Measurements from ENCODE around the gene MTHFD1L. TPM values are rescaled to one million over a fixed set of nuclear protein-coding genes. Genes with fewer than 3 reads are reported as not detected.

The MTHFD1L gene
- total RNA-seq, 4 donors from 2014 or later, result 0.35 to 1.6 (median 0.59) TPM; not detected in 1

DNA sequence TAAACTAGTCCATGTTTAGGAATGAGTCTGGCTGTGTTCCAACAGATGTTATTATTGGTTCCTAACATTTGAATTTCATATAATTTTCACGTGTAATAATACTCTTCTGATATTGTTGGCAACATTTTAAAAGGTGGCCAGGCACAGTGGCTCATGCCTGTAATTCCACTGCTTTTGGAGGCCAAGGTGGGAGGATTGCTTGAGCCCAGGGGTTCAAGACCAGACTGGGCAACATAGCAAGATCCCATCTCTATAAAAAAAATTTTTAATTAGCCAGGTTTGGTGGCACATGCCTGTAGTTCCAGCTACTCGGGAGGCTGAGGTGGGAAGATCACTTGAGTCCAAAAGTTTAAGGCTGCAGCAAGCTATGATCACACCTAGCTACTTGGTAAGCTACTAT lies 116.2 kb downstream of the MTHFD1L start:
- Histone ChIP-seq H3K27ac (no peak overlapping the region), H3K27me3 (no peaks in the 10 kb centered on the region), H3K36me3 (no peaks in the 10 kb centered on the region), H3K4me3 (no peak overlapping the region), H3K4me1 (no peaks in the 10 kb centered on the region), H3K9me3 (no peaks in the 10 kb centered on the region)
- TF ChIP-seq, protein P1, sequence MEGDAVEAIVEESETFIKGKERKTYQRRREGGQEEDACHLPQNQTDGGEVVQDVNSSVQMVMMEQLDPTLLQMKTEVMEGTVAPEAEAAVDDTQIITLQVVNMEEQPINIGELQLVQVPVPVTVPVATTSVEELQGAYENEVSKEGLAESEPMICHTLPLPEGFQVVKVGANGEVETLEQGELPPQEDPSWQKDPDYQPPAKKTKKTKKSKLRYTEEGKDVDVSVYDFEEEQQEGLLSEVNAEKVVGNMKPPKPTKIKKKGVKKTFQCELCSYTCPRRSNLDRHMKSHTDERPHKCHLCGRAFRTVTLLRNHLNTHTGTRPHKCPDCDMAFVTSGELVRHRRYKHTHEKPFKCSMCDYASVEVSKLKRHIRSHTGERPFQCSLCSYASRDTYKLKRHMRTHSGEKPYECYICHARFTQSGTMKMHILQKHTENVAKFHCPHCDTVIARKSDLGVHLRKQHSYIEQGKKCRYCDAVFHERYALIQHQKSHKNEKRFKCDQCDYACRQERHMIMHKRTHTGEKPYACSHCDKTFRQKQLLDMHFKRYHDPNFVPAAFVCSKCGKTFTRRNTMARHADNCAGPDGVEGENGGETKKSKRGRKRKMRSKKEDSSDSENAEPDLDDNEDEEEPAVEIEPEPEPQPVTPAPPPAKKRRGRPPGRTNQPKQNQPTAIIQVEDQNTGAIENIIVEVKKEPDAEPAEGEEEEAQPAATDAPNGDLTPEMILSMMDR (IDR thresholded peaks at IDR 0.05 in 4 of 5, conservative IDR thresholded peaks at IDR 0.05 in 1 of 5), result no peak
- TF ChIP-seq POLR2A (IDR thresholded peaks at IDR 0.05), result no peak
- intact Hi-C loops (cut with DNase I; ENCODE audit: low total_unique reads), result no loop called here
- no peak for ATAC-seq
- no peak for DNase-seq
- in situ Hi-C loops (cut with MboI; ENCODE audit: low sequenced_read_pairs in 4 of 4), result no loop called here

DNA sequence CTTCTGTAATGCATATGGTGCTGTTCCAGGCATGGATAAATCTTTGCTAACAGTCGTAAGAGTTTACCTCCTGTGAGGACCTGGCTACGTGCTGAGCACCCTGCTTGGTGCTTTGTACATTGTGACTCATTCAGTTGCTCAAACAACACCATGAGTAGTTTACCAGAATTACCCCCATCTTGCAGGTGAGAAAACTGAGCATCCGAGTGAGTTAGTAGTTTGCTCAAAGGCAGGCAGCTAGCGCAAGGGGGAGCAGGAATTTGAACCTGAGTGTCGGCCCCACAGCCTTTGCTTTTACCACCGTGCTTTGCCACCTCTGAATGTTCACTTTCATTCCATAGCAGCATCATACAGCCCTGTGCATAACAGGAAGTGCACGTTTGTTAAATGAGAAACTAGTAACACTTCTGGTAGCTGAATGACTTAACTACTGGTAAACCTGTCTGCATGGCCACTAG lies 121.9 kb downstream of the MTHFD1L start:
- Histone ChIP-seq H3K36me3 (no peaks in the 10 kb centered on the region), H3K27me3 (no peaks in the 10 kb centered on the region), H3K9me3 (no peaks in the 10 kb centered on the region), H3K27ac (no peak overlapping the region), H3K4me1 (no peaks in the 10 kb centered on the region), H3K4me3 (no peak overlapping the region)
- in situ Hi-C loops (cut with MboI; ENCODE audit: low sequenced_read_pairs in 4 of 4) (no loop called here), intact Hi-C loops (cut with DNase I; ENCODE audit: low total_unique reads) (no loop called here)
- TF ChIP-seq, protein P1 (IDR thresholded peaks at IDR 0.05 in 4 of 5, conservative IDR thresholded peaks at IDR 0.05 in 1 of 5), result no peak
- TF ChIP-seq POLR2A (IDR thresholded peaks at IDR 0.05), result no peak
- ATAC-seq (no peak), DNase-seq (no peak)

DNA sequence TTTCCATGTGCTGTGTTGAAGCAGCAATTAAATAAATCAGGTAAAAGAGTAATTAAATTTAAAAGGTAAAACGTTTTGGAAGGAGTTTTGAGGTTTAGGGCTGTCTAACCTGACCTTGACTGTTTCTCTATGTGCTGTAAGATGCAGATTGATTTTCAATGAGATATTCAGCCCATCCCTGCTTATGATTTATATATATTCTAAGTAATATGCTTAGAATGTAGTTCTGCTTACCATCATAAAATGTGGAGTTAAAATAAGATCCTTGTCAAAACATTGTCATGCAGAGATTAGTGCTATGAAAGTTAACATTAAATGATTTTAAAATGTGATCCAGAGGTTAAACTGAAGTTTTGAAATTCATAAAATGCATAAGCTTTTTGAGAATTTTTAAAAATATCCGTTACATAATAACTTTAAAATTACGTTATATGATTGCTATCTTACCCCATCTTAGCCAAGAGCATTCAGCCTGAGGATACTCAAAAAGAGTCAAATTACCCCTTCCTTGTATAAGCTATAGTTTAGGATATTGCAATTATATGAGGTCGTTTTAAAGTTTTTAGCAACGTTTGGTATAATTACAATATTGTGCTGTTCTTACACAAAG lies 122.5 kb downstream of the MTHFD1L start:
- H3K9me3 ChIP-seq, result no peaks in the 10 kb centered on the region
- H3K4me3 ChIP-seq, result no peak overlapping the region
- no peaks in the 10 kb centered on the region for H3K36me3 ChIP-seq
- intact Hi-C loops (cut with DNase I; ENCODE audit: low total_unique reads) (no loop called here), in situ Hi-C loops (cut with MboI; ENCODE audit: low sequenced_read_pairs in 4 of 4) (no loop called here)
- no peak overlapping the region for H3K27ac ChIP-seq
- no peaks in the 10 kb centered on the region for H3K4me1 ChIP-seq
- TF ChIP-seq, protein P1 (IDR thresholded peaks at IDR 0.05 in 4 of 5, conservative IDR thresholded peaks at IDR 0.05 in 1 of 5), result no peak
- no peak for TF ChIP-seq POLR2A (IDR thresholded peaks at IDR 0.05)
- ATAC-seq (no peak), DNase-seq (no peak)
- H3K27me3 ChIP-seq, result no peaks in the 10 kb centered on the region

DNA sequence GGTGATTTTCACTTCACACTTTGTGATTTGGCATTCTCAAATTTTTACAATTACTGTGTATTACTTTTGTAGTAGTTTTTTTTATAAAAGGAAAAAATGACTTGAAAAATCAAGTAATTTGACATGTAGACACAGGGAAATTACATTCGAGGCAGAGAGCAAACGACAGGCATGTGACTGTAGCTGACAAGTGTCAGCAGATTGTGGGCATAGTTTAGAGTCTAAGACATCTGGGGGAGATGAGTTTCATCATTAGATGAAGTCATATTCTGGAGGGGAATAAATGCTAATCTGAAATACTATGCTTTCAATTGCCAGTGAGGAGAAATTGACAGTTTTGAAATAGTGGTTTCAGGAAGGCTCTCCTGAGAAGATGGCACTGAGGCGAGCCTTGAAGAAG lies 126.0 kb downstream of the MTHFD1L start:
- H3K9me3 ChIP-seq, result no peaks in the 10 kb centered on the region
- TF ChIP-seq, protein P1 (IDR thresholded peaks at IDR 0.05 in 4 of 5, conservative IDR thresholded peaks at IDR 0.05 in 1 of 5), result no peak
- TF ChIP-seq POLR2A (IDR thresholded peaks at IDR 0.05), result no peak

DNA sequence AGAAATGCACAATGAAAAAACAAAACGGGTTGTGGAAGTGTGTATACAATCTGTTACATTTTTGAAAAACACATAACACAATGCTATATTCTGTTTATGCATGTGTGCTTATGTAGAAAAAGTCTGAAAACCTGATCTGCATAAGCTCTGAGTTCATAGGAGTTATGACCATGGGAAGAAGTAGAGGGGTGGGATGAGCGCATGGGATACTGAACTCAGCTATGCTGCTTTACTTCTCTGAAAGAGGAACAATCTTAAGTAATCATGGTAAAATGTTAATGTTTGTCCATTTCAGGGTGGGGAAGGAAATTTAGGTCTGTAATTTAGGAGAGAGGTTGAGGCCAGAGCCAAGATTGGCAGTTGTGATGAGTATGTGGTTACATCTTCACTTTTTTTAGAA lies 126.8 kb downstream of the MTHFD1L start:
- no peak for DNase-seq
- ATAC-seq, result no peak

More for the DNA sequence above, 126.0 kb downstream of the MTHFD1L start:
- DNase-seq (no peak), ATAC-seq (no peak)
- Histone ChIP-seq H3K4me3 (no peak overlapping the region), H3K27me3 (no peaks in the 10 kb centered on the region), H3K36me3 (no peaks in the 10 kb centered on the region), H3K4me1 (no peaks in the 10 kb centered on the region), H3K27ac (no peak overlapping the region)
- in situ Hi-C loops (cut with MboI; ENCODE audit: low sequenced_read_pairs in 4 of 4), result no loop called here
- intact Hi-C loops (cut with DNase I; ENCODE audit: low total_unique reads), result no loop called here

More for the DNA sequence above, 126.8 kb downstream of the MTHFD1L start:
- no peaks in the 10 kb centered on the region for H3K27me3 ChIP-seq
- H3K4me1 ChIP-seq, result no peaks in the 10 kb centered on the region
- H3K36me3 ChIP-seq, result no peaks in the 10 kb centered on the region
- TF ChIP-seq POLR2A (IDR thresholded peaks at IDR 0.05), result no peak
- TF ChIP-seq, protein P1 (IDR thresholded peaks at IDR 0.05 in 4 of 5, conservative IDR thresholded peaks at IDR 0.05 in 1 of 5), result no peak
- intact Hi-C loops (cut with DNase I; ENCODE audit: low total_unique reads), result no loop called here
- no peaks in the 10 kb centered on the region for H3K9me3 ChIP-seq
- H3K4me3 ChIP-seq, result no peak overlapping the region
- in situ Hi-C loops (cut with MboI; ENCODE audit: low sequenced_read_pairs in 4 of 4), result no loop called here
- H3K27ac ChIP-seq, result no peak overlapping the region
